ENCODE data around the gene CRAT.

DNA sequence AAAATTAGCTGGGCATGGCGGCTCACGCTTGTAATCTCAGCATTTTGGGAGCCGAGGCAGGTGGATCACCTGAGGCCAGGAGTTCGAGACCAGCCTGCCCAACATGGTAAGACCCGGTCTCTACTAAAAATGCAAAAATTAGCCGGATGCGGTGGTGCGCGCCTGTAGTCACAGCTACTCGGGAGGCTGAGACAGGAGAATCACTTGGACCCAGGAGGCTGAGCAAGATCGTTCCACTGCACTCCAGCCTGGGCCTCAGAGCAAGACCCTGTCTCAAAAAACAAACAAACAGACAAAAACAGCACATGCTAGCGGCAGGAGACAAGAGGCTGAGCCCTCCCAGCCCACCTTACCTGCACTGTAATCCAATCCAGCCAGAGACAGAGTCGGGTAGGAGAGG lies 30.8 kb downstream of the CRAT start:
- TF ChIP-seq, protein P1, sequence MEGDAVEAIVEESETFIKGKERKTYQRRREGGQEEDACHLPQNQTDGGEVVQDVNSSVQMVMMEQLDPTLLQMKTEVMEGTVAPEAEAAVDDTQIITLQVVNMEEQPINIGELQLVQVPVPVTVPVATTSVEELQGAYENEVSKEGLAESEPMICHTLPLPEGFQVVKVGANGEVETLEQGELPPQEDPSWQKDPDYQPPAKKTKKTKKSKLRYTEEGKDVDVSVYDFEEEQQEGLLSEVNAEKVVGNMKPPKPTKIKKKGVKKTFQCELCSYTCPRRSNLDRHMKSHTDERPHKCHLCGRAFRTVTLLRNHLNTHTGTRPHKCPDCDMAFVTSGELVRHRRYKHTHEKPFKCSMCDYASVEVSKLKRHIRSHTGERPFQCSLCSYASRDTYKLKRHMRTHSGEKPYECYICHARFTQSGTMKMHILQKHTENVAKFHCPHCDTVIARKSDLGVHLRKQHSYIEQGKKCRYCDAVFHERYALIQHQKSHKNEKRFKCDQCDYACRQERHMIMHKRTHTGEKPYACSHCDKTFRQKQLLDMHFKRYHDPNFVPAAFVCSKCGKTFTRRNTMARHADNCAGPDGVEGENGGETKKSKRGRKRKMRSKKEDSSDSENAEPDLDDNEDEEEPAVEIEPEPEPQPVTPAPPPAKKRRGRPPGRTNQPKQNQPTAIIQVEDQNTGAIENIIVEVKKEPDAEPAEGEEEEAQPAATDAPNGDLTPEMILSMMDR (conservative IDR thresholded peaks at IDR 0.05 in 1 of 2, IDR thresholded peaks at IDR 0.05 in 1 of 2; ENCODE audit: low read depth in 1 of 2, low read length in 2 of 2): no peak
- no peak for TF ChIP-seq EZH2 (IDR thresholded peaks at IDR 0.05; ENCODE audit: low read length, missing control alignments)
